Breast epithelium (tissue), 4 donors: Measurements from ENCODE around the gene ATXN10. TPM values are rescaled to one million over a fixed set of nuclear protein-coding genes. Genes with fewer than 3 reads are reported as not detected.

Source experiments
- DNase-seq, 2 donors: peaks; one replicate each; pipeline ENCODE4 v3.0.0-alpha.2; 2019; ENCODE audit warnings: low spot score in 2 of 2
- H3K27ac ChIP-seq, 2 donors: fragments of 200-600 bp; sonication (generic) in 1 of 2; one replicate each; pipeline ENCODE4 v1.5.1; 2016 to 2019; ENCODE audit warnings: mild to moderate bottlenecking in 1 of 2
- H3K27me3 ChIP-seq, 2 donors: fragments of 200-600 bp; sonication (generic) in 1 of 2; one replicate each; pipeline versions ENCODE4 v1.5.1 to v1.6.0; 2017 to 2019; ENCODE audit warnings: control low read depth in 1 of 2, mild to moderate bottlenecking in 1 of 2
- H3K36me3 ChIP-seq: fragments of 200-600 bp; one replicate; pipeline ENCODE4 v1.5.1; 2019
- H3K4me1 ChIP-seq, 2 donors: fragments of 200-600 bp; sonication (generic); one replicate each; pipeline ENCODE4 v1.5.1; 2016 to 2019; ENCODE audit warnings: control low read depth in 1 of 2
- H3K4me3 ChIP-seq, 3 donors: fragments of 200-600 bp; sonication (generic); 1 replicate in 2 of 3; 2 replicates in 1 of 3; pipeline ENCODE4 v1.5.1; 2016 to 2019; ENCODE audit warnings: mild to moderate bottlenecking in 3 of 3, moderate library complexity in 2 of 3
- H3K9me3 ChIP-seq, 2 donors: fragments of 200-600 bp; sonication (generic) in 1 of 2; one replicate each; pipeline ENCODE4 v1.5.1; 2016 to 2019; ENCODE audit warnings: control low read depth in 1 of 2
- CTCF ChIP-seq, 3 donors: fragments of 450-650 bp; IDR thresholded peaks; one replicate each; pipeline ENCODE4 v1.5.1; 2016 to 2017; ENCODE audit warnings: antibody characterized with exemption in 3 of 3, mild to moderate bottlenecking in 3 of 3, moderate library complexity in 3 of 3
- POLR2A ChIP-seq: fragments of 450-650 bp; IDR thresholded peaks from one replicate; pipeline ENCODE4 v1.6.1; 2016; ENCODE audit warnings: antibody characterized with exemption, mild to moderate bottlenecking, moderate library complexity
- POLR2AphosphoS5 ChIP-seq, 3 donors: sonication (generic); formaldehyde crosslinking; IDR thresholded peaks; one replicate each; pipeline ENCODE4 v1.6.1; 2017; ENCODE audit warnings: antibody characterized with exemption in 3 of 3
- intact Hi-C: fragments of 100-400 bp; cut with DNase I; formaldehyde crosslinking; loops from one replicate; pipeline ENCODE4 v1.15.1; 2023; ENCODE audit warnings: low total_unique reads
- total RNA-seq, 3 donors: library from RNA; depleted of rRNA; stranded (reverse); fragments of >200 nt; gene quantifications; one replicate each; pipeline ENCODE4 v1.1.0, GENCODE V29; 2016

Gene ATXN10
- total RNA-seq, 3 donors from 2014 or later, result 78.6 to 145 (median 138) TPM

- intact Hi-C loops, result loop anchor here (5.0 to 10.0 kb wide), 2 partner anchors 168 to 250 kb away; no protein-coding TSS in a partner anchor
- Histone ChIP-seq H3K4me3 (no peak overlapping the region), H3K4me1 (no peaks in the 10 kb centered on the region), H3K36me3 (no peaks in the 10 kb centered on the region), H3K27ac (no peak overlapping the region), H3K9me3 (no peaks in the 10 kb centered on the region), H3K27me3 (no peaks in the 10 kb centered on the region)
- DNase-seq, result no peak
- TF ChIP-seq CTCF (IDR thresholded peaks at IDR 0.05), result no peak
- no peak for TF ChIP-seq POLR2AphosphoS5 (IDR thresholded peaks at IDR 0.05)
- no peak for TF ChIP-seq POLR2A
These were observed 72.8 kb downstream of the ATXN10 start for GRCh38 chr22:45744442-45744841.

GRCh38 chr22:45750626-45751025 is 79.0 kb downstream of the ATXN10 start:
- intact Hi-C loops, result no loop called here
- TF ChIP-seq POLR2A, result no peak
- no peak for TF ChIP-seq CTCF (IDR thresholded peaks at IDR 0.05)
- TF ChIP-seq POLR2AphosphoS5 (IDR thresholded peaks at IDR 0.05), result no peak

GRCh38 chr22:45752036-45752435 is 80.4 kb downstream of the ATXN10 start:
- Histone ChIP-seq H3K9me3 (no peaks in the 10 kb centered on the region), H3K4me1 (no peaks in the 10 kb centered on the region), H3K4me3 (no peak overlapping the region), H3K36me3 (no peaks in the 10 kb centered on the region), H3K27me3 (no peaks in the 10 kb centered on the region), H3K27ac (no peak overlapping the region)
- no peak for TF ChIP-seq POLR2A
- no peak for TF ChIP-seq POLR2AphosphoS5 (IDR thresholded peaks at IDR 0.05)
- TF ChIP-seq CTCF (IDR thresholded peaks at IDR 0.05), result no peak
- DNase-seq, result no peak
- intact Hi-C loops, result no loop called here

More at GRCh38 chr22:45750626-45751025, 79.0 kb downstream of the ATXN10 start:
- no peak overlapping the region for H3K4me3 ChIP-seq
- DNase-seq, result no peak
- H3K9me3 ChIP-seq, result no peaks in the 10 kb centered on the region
- no peaks in the 10 kb centered on the region for H3K27me3 ChIP-seq
- no peaks in the 10 kb centered on the region for H3K36me3 ChIP-seq
- H3K4me1 ChIP-seq, result no peaks in the 10 kb centered on the region
- H3K27ac ChIP-seq, result no peak overlapping the region

- no peak overlapping the region for H3K4me3 ChIP-seq
- no peaks in the 10 kb centered on the region for H3K27me3 ChIP-seq
- TF ChIP-seq POLR2AphosphoS5 (IDR thresholded peaks at IDR 0.05), result no peak
- no peak for TF ChIP-seq CTCF (IDR thresholded peaks at IDR 0.05)
- TF ChIP-seq POLR2A, result no peak
- intact Hi-C loops, result no loop called here
- DNase-seq, result no peak
- no peak overlapping the region for H3K27ac ChIP-seq
- no peaks in the 10 kb centered on the region for H3K9me3 ChIP-seq
- H3K36me3 ChIP-seq, result no peaks in the 10 kb centered on the region
- H3K4me1 ChIP-seq, result no peaks in the 10 kb centered on the region
These were observed 83.2 kb downstream of the ATXN10 start for GRCh38 chr22:45754822-45755221.

GRCh38 chr22:45756558-45756957 is 84.9 kb downstream of the ATXN10 start:
- Histone ChIP-seq H3K27me3 (no peaks in the 10 kb centered on the region), H3K36me3 (no peaks in the 10 kb centered on the region), H3K4me3 (no peak overlapping the region), H3K27ac (no peak overlapping the region), H3K4me1 (no peaks in the 10 kb centered on the region), H3K9me3 (no peaks in the 10 kb centered on the region)
- no peak for DNase-seq
- TF ChIP-seq CTCF (IDR thresholded peaks at IDR 0.05), result no peak
- TF ChIP-seq POLR2A, result no peak
- no peak for TF ChIP-seq POLR2AphosphoS5 (IDR thresholded peaks at IDR 0.05)
- intact Hi-C loops, result no loop called here
